Skeletal muscle satellite cell (primary cell): ENCODE data around the gene MCC.

Experiments
- H3K27me3 ChIP-seq: 2 replicates; pipeline ENCODE4 v1.7.0; 2013; ENCODE audit warnings: low read length; ENCODE audit not compliant: control insufficient read depth, insufficient read depth
- H3K36me3 ChIP-seq: 2 replicates; pipeline ENCODE4 v1.7.0; 2013; ENCODE audit warnings: mild to moderate bottlenecking, control low read depth, low read length; ENCODE audit not compliant: insufficient read depth
- H3K4me1 ChIP-seq: 2 replicates; pipeline ENCODE4 v1.7.0; 2013; ENCODE audit warnings: low read length; ENCODE audit not compliant: control insufficient read depth, insufficient read depth
- H3K4me2 ChIP-seq: 2 replicates; pipeline ENCODE4 v1.7.0; 2013; ENCODE audit warnings: mild to moderate bottlenecking, low read length
- H3K4me3 ChIP-seq: 2 replicates; pipeline ENCODE4 v1.7.0; 2013; ENCODE audit warnings: low read length
- H3K9ac ChIP-seq: 2 replicates; pipeline ENCODE4 v1.7.0; 2013; ENCODE audit warnings: mild to moderate bottlenecking, low read depth, low read length, moderate library complexity
- H3K9me3 ChIP-seq: replicated peaks from 2 replicates; pipeline ENCODE4 v1.7.0; 2013; ENCODE audit warnings: mild to moderate bottlenecking, control low read depth, low read length

MCC gene

DNA sequence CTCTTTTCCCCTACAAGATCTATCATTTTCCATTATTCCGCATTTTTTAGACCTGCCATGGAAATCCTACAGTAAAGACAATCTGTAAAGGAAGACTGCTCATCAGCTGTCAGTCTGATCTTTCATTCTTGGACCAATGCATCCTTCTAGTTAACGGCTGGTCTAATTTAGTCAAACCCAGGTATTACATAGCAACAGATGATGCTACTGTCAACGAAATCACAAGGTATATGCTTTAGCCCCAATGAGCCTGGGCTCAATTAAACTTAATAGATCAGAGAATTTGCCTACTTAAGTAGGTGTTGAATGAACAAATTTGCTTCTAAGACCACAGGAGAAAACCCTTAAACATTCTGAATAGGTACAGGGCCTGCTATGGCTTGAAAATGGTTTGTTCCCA is 260.5 kb downstream of the MCC start:
- H3K36me3 ChIP-seq = no peaks in the 10 kb centered on the region
- peaks cover 19% of the 10 kb centered on the region for H3K4me1 ChIP-seq
- no peaks in the 10 kb centered on the region for H3K27me3 ChIP-seq
- no peak overlapping the region for H3K4me3 ChIP-seq
- no peak overlapping the region for H3K4me2 ChIP-seq
- H3K9me3 ChIP-seq = no peaks in the 10 kb centered on the region
- H3K9ac ChIP-seq = no peak overlapping the region

DNA sequence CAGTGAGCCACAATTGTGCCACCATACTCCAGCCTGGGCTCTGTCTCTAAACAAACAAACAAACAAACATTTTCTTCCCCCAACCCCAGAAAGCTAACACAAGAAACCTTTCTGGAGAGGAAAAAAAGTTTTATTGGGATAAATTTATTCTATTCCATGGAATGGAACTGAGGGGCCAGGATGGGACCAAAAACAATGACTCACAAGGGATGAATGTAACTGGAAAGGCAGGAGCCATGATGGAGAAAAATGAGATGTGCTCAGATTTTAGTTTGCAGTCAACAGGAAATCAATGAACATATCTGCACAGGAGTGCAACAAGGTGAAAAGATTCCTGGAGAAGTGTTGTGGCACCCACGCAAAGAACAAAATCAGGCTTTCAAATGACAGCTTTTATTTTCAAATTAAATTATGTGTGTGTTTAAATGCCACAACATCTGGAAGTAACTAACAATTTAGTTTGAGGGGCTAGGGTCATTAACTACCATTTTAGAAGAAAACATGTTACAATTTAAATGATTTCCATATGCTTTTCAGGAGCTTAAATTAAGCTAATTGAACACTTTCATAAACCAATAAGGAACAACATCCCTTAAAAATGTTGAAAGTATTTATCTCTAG is 262.0 kb downstream of the MCC start:
- Histone ChIP-seq H3K9ac (no peak overlapping the region), H3K4me2 (no peak overlapping the region), H3K4me3 (no peak overlapping the region), H3K36me3 (no peaks in the 10 kb centered on the region), H3K27me3 (no peaks in the 10 kb centered on the region), H3K4me1 (peaks cover 7% of the 10 kb centered on the region), H3K9me3 (no peaks in the 10 kb centered on the region)

DNA sequence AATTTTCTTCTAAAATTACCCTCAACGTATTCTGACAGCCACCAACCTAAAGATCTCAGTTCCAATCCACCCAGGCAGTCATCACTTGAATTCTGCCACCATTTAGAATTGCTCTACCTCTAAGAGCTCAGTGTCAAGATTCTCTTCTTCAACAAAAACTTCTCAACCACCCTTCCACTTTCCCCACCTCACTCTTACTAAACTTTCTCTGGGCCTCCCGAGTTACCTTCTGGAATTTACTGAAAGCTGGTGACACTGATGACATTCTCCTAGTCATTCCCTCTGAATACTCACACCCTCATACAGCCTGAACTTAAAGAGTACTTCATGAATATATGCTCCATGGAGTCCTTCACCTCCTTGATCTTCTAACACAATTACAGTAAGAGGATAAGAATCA is 263.0 kb downstream of the MCC start:
- H3K4me2 ChIP-seq = no peak overlapping the region
- H3K36me3 ChIP-seq = no peaks in the 10 kb centered on the region
- no peak overlapping the region for H3K4me3 ChIP-seq
- no peaks in the 10 kb centered on the region for H3K9me3 ChIP-seq
- H3K9ac ChIP-seq = no peak overlapping the region
- H3K4me1 ChIP-seq = no peaks in the 10 kb centered on the region
- no peaks in the 10 kb centered on the region for H3K27me3 ChIP-seq

- no peak overlapping the region for H3K4me3 ChIP-seq
- no peaks in the 10 kb centered on the region for H3K36me3 ChIP-seq
- H3K4me2 ChIP-seq = no peak overlapping the region
- H3K4me1 ChIP-seq = no peaks in the 10 kb centered on the region
- H3K27me3 ChIP-seq = no peaks in the 10 kb centered on the region
- no peaks in the 10 kb centered on the region for H3K9me3 ChIP-seq
- no peak overlapping the region for H3K9ac ChIP-seq
Observed at GRCh38 chr5:113224605-113225065, 263.6 kb downstream of the MCC start.

DNA sequence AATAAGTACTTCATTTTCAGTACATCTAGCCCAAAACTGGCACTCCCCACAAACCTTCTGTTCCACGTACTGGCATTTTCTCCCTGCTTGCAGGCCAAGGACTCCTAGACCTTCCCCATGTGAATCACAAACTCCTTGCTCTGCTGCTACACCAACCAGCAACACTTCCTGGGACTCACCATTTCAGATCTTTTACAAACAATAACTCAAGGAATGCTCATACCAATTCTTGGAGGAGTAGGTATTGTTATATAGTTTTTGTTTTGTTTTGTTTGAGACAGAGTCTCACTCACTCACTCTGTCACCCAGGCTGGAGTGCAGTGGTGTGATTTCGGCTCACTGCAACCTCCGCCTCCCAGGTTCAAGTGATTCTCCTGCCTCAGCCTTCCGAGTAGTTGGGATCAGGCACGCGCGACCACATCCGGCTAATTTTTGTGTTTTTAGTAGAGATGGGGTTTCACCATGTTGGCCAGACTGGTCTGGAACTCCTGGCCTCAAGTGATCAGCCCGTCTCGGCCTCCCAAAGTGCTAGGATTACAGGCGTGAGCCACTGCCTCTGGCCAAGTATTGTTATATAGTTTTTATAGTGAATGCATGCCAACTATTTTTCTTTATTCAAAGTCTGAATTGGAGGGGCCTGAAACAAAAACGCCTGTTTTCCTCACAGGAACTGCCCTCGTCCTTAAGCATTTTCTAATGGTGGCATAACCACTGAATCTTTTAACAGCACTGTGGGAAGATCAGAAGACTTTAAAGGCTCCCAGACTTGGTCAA is 264.2 kb downstream of the MCC start:
- Histone ChIP-seq H3K9ac (no peak overlapping the region), H3K4me2 (no peak overlapping the region), H3K4me1 (no peaks in the 10 kb centered on the region), H3K4me3 (no peak overlapping the region), H3K9me3 (no peaks in the 10 kb centered on the region), H3K27me3 (no peaks in the 10 kb centered on the region), H3K36me3 (no peaks in the 10 kb centered on the region)

DNA sequence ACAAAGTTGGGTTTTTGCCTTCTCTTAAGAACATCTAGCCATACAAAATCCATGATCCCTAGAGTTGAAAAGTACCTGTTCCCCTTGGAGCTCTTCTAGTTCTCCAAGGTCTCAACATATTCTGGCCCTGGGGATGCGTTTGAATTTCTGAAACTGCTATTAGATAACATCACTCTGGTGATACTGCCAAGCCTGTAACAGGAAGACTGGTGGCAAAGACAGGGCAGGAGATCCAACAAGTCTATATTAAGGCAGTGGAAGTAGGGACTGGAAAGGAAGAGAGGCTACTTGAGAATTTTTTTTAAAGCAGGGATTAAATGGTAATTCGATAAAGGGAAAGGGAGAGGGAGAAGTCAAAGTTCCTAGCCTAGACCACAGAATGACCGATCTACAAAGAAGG is 264.9 kb downstream of the MCC start:
- Histone ChIP-seq H3K36me3 (no peaks in the 10 kb centered on the region), H3K27me3 (no peaks in the 10 kb centered on the region), H3K4me1 (no peaks in the 10 kb centered on the region), H3K4me3 (no peak overlapping the region), H3K9ac (no peak overlapping the region), H3K4me2 (no peak overlapping the region), H3K9me3 (no peaks in the 10 kb centered on the region)

- Histone ChIP-seq H3K4me2 (no peak overlapping the region), H3K36me3 (no peaks in the 10 kb centered on the region), H3K9ac (no peak overlapping the region), H3K27me3 (no peaks in the 10 kb centered on the region), H3K4me1 (no peaks in the 10 kb centered on the region), H3K9me3 (no peaks in the 10 kb centered on the region), H3K4me3 (no peak overlapping the region)
Observed at GRCh38 chr5:113221294-113222176, 266.7 kb downstream of the MCC start.

DNA sequence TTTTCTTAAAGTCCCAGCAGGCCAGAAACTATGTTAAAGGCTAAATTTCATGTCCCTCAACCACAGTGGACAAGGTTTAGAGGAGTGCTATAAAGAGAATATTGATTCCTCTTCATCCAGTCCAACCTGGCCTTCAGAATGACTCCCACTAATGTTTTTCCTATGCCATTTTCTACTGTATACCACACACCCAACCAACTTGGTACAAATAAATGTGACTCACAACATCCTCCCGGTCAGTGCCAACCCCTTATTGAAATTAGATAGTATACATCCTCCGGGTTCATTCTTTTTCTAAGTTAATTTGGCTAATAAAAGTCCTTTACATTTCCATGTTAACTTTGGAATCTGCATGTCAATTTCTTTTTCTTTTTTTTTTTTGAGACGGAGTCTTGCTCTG is 268.6 kb downstream of the MCC start:
- H3K4me2 ChIP-seq = no peak overlapping the region

GRCh38 chr5:113218906-113219517 is 269.2 kb downstream of the MCC start:
- H3K4me3 ChIP-seq = no peak overlapping the region
- no peaks in the 10 kb centered on the region for H3K27me3 ChIP-seq
- H3K4me2 ChIP-seq = no peak overlapping the region
- H3K36me3 ChIP-seq = no peaks in the 10 kb centered on the region
- no peaks in the 10 kb centered on the region for H3K9me3 ChIP-seq
- H3K9ac ChIP-seq = no peak overlapping the region
- H3K4me1 ChIP-seq = peaks cover 6% of the 10 kb centered on the region

More for the DNA sequence above, 268.6 kb downstream of the MCC start:
- no peak overlapping the region for H3K4me3 ChIP-seq
- H3K9ac ChIP-seq = no peak overlapping the region
- H3K9me3 ChIP-seq = no peaks in the 10 kb centered on the region
- H3K36me3 ChIP-seq = no peaks in the 10 kb centered on the region
- H3K27me3 ChIP-seq = no peaks in the 10 kb centered on the region
- H3K4me1 ChIP-seq = peaks cover 6% of the 10 kb centered on the region

- Histone ChIP-seq H3K4me2 (no peak overlapping the region), H3K4me3 (no peak overlapping the region), H3K9ac (no peak overlapping the region), H3K36me3 (no peaks in the 10 kb centered on the region), H3K27me3 (no peaks in the 10 kb centered on the region), H3K4me1 (peaks cover 6% of the 10 kb centered on the region), H3K9me3 (no peaks in the 10 kb centered on the region)
Observed at GRCh38 chr5:113218200-113218599, 270.1 kb downstream of the MCC start.

- no peaks in the 10 kb centered on the region for H3K36me3 ChIP-seq
- no peak overlapping the region for H3K4me2 ChIP-seq
- H3K4me1 ChIP-seq = peaks cover 8% of the 10 kb centered on the region
- no peak overlapping the region for H3K9ac ChIP-seq
- no peaks in the 10 kb centered on the region for H3K9me3 ChIP-seq
- H3K27me3 ChIP-seq = no peaks in the 10 kb centered on the region
- no peak overlapping the region for H3K4me3 ChIP-seq
Observed at GRCh38 chr5:113217619-113218184, 270.6 kb downstream of the MCC start.
